NCI-H526 (cell line): Measurements from ENCODE around the gene PLEKHA3.

Experiments
- DNase-seq, 2 experiments: peaks; one replicate each; lab custom pipeline; 2025; lab: John Stamatoyannopoulos, UW

Gene PLEKHA3

DNA sequence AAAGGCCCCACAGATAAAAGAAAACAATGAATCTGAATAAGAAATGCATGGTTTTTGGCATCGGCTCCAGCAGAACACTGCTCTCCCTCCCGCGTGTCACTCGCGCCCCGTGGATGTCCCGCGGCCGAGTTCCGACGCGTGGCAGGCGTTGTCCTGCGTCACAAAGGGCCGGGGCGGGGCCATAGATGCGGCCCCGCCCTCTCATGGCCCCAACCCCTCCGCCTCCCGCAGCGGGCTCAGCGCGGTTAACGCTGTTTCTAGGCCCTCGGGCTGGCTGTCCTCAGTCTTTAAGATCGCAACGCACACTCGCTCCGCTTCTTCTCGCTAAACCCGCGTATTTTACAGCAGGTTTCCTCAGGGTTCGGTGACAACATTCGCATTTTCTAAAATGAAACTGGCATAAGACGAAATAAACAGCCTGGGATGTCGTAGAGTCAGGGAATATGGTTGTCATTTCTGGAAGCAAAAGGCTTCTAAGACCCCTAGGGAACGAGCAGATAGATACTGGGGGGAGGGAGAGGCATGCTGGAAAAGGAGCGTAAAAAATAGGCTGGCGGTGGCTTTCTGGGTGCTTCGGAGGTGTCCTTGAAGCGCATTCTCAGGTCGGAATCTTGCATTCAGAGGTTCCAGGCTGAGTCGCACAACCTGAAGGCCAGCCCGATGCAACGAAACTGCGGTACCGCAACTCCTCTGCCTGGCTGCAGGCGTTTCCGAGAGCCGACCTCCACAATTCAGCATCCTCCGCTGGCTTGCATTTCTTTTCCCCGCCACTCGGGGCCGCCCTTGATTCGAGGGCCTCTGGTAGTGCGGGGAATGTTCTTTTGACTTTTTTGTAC lies 1.6 kb upstream of the PLEKHA3 start, which contains the start of gene FKBP7:
Gene FKBP7 (minus strand): TSS at position 162 of the 836 bp plus-strand sequence. CDS start 101 bp downstream, at position 61.
- peak; percentile 75 to 92 for DNase-seq

DNA sequence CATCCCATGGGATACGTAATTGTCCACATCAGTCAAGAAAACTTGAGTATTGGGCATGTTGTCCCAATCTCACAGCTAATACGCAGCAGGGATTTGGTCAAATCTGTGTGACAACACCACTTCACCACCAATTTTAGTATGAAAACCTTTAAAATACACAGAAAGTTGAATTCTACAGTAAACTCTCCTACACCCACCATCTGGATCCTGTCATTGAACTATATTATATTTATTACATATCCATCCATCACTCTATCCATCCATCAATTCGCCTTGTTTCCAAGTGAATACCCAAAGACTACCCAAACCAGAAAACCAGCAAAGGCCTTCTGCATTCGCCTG lies 1.0 kb upstream of the PLEKHA3 start:
- no peak for DNase-seq

DNA sequence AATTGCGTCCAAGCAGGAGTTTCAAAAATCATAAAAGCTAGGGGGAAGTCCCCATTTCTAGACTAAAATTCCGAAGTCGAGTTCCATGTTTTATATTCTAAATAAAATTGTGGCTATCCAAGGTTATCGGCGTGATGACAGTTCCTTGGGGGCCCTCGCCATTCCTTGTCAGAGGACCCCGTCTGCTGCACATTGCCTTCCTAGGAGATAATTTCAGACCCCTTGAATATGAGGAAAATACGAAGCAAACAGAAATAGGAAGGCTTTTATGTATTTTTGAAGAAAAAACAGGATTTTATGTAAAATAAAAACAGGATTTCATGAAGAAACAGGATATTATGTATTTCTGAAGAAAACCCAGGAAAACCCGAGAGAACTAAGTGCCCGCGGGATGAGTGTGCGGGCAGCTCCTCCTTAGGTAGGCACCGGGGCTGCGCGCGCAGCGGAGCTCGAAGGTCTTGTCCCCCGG lies 465 bp upstream of the PLEKHA3 start:
- peak in 1 of 2 experiments; percentile 24 for DNase-seq

DNA sequence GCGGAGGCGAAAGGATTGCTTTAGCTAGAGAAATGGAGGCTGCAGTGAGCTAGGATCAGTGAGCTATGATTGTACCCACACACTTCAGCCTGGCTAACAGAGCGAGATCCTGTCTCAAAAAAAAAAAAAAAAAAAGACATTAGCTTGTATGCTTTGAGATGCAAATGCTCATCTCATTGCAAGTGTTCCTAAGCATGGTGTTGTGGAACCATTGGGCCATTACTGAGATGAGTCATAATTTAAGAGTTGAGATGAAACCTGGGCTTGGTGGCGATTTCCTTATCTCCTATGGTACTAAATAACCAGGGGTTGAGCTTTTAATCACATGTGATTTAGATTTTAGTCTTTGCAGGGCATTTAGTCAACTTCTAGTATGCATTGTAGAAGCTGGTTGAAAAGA lies 2.2 kb downstream of the PLEKHA3 start:
- peak in 1 of 2 experiments; percentile 45 for DNase-seq

DNA sequence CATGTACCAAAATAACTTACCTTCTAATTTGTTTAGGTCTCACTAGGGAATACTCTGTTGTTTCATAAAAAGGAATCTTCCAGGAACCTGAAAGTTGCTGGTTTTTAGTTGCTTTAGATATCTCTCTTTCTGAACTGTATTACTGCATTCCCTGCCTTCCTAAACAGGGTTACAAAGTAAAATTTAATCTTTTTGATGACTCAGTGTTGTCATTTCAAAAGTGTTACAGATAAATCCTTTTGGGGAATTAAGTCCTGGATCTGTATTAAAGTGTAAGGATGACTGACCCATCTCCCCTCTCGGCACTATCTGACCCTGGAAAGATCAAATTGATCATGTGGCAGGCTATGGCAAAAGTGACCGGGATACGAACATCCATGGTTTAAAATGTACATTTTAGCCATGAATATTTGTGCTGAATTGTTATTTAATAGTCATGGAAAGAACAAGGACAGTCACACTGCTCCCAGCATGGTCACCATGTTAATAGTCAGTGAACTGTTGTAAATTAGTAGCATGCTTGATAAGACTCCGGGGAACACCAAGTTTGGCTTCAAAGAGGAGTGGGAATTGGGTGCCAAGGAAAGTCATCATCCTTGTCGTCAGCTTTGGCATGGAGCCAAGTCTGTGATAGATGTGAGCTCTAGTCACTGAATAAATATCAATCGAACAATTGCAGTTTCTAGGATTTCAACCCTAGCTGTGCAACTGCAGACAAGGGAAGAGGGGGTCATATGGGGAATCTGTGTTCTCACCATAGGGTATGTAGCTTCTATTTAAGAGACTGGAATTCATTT lies 4.2 kb downstream of the PLEKHA3 start:
- DNase-seq = no peak

DNA sequence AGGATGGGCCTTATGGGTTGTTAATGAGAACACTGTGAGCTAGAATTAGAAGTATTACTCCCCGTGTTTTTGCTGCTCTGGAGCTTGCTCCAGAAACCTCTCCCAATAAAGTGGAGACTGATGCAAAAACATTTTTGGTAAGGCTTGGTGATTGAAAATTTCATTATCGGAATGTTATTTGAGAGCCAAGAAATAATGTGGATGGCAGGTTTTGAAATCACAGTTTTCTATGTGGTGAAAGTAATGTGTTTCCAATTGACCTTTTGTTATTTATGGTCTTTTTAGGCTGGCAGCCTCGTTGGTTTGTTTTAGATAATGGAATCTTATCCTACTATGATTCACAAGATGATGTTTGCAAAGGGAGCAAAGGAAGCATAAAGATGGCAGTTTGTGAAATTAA lies 5.1 kb downstream of the PLEKHA3 start:
- DNase-seq = no peak

DNA sequence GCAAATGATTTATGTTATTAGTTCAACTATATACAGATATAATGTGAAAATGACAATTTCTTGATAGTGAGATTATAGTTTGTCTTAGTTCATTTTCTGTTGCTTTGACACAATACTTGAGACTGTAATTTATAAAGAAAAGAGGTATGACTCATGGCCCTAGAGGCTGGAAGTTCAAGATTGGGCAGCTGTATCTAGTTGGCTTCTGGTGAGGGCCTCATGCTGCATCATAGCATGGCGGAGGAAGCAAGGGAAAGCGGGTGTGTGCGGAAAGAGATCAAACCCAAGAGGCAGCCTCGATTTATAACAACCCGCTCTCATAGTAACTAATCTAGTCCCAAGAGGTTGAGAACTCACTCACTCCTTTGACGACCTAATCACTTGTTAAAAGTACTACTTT lies 11.4 kb downstream of the PLEKHA3 start:
- DNase-seq = no peak

DNA sequence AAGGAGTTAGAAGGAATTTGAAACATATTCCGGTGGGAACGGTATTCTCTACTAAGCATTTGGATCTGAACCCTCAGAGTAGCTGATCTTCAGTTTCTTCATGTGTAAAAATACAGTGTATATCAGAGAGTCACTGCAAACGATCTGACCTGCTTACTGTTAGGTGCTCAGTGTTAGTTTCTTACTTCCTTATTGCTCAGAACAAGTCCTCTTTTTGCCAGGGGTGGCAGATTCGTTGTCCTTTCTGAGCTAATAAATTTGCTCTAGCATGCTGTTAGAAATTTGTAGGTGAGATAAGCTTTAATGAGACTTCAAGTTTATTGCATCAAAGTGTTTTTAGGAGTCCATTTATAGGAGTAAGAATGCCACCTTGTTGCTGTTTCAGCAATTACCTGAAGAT lies 15.8 kb downstream of the PLEKHA3 start:
- DNase-seq = no peak

DNA sequence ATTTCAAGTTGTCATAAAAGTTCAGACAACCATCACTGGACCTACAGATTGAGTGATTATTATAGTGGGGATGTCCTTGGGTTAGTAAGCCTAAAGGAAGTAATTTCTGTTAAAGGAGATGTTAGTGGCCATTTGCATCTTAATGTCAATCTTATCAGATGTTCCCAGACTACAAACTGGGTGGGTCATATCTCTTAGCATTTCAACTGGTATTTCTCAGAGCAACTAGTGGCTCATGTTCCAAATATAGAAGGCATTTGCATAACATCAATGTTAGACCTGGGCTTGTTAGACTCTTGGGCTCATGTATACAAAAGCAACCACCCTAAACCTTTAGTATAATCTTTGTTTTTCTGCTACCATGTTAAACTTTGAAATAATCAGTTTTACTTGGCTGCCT lies 17.9 kb downstream of the PLEKHA3 start:
- DNase-seq = peak; percentile 63 to 70

DNA sequence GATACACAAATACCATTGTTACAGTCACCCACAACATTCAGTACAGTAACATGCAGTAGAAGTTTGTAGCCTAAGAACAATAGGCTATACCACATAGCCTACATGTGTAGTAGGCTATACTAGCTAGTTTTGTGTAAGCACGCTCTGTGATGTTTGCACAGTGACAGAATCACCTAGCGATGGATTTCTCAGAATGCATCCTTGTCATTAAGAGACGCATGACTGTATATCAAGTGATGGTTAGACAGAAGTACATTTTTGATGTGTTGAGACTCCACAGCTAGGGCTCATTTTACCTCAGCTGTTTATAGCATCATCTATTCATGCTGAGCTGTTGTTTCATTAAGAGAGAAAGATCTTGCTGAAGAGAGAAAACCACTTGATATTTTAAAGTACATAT lies 19.4 kb downstream of the PLEKHA3 start:
- DNase-seq = no peak

DNA sequence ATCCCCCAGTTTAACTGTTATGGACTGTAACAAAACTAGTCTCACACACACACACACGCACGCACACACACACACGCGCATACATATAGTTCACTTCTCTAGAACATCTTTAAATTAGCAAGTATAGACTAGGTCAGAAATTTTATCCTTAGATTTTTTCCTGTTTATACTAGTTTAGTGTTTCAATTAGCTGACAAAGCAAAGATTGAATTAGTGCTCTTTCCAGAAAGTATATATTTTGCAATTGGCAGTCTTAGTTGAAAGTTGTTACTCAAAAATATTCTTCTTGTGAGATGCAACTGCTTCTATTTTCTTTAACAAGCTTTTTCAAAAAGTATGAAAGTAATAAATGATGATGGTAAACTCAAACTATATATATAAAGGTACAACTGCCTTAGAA lies 22.5 kb downstream of the PLEKHA3 start:
- no peak for DNase-seq

DNA sequence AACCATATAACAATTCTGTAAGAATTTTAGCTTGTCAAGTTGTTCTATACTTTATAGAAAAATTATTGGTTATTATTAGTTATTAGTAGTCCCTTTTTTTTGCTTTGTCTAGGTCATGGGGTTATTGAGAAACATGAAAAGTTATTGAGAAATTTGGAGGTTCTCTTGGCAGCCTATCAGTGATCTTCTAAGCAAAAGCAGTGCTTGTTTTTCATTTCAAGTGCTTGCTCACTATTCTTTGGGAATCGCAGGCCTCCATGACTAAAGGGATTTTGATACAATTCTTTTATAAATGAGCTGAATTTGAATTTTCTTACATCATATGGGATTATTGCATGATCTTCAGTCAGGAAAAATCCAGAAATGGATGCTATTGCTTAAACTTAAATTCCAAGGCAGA lies 25.8 kb downstream of the PLEKHA3 start:
- DNase-seq = no peak

DNA sequence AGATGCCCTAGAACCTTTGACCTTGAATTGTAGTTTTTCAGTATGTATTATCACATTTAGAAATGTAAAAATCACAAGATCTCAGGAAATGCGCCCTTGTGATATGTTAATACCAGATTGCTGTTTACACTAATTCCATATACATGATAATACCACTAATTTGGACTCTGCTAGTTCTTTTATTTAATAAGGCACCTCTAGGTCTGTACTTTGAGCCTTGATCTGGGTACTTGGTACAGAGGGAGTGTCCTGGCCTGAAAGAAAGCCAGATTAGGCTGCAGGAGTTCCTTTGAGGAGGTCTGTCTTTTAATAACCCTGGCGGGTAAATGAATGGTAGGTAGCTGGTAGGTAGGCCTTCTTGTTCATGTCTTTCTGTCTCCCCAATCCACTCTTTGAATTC lies 26.3 kb downstream of the PLEKHA3 start:
- DNase-seq = no peak

DNA sequence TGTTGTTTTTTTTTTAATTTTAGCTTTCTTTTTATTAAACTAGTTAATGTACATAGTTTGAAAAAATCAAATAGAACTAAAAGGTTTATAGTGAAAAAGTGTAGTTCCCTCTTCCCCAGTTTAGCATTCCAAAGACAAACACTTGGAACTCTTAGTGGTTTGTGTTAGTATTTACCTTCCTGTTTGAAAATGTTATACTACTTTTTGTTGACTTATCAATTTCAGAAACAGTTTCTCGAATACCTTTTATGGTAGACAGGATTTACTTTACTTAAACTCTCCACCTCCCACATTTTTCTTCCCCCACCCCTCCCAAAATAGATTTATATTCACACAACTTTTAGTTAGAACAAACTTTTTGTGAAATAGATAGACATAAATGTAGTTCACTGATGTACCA lies 26.7 kb downstream of the PLEKHA3 start:
- DNase-seq = no peak

DNA sequence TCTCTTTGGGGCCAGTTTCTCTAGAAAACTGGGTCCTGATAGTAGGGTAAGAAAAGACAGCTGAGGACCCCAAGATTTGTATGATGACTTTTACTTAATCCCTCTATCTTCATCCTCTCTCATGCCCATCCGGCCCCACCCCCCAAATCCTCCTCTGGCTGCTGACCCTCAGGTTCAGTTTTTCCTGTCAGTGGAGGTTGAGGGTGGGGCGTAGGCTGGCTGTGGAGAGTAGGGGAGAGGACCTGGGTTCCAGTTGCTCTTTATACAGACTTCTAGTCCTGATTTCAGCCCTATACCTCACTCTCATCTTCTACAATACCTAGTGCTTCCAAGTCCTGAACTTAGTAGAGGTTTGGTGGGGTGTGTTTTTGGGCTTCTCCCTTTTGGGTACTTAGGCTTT lies 28.4 kb downstream of the PLEKHA3 start:
- DNase-seq = no peak

DNA sequence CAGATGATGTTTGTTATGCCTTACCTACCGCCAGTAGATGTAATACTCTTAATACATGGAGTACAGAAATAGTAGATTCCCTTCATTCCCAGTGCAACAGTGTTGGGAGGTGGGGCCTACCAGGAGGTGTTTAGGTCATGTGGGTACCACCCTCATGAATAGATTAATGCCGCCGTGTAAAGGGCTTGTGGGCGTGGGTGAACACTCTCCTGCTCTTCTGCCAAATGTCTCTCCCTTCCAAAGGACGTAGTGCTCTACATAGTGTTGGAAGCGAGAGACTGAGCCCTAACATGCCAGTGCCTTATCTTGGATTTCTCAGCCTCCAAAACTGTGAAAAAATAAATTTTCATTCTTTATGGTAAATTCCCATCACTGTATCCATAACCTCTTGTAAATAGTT lies 30.1 kb downstream of the PLEKHA3 start:
- no peak for DNase-seq

DNA sequence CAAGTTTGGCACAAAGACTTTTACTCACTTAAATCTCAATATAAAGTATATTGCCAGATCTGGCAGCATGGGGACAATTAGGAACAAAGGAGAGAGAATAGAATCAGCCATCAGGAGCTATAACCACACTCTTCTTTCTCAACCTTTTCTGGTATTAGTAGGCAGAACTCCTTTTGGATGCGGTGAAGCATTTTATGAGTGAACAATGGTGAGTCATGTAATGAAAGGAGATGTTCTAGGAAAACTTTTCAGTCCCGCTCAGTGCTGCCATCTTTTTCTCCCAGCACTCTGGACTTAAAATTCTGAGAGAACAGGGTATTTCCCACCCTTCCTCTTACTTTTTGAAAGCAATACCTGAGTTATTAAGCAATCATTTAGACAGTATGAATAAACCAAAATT lies 32.2 kb downstream of the PLEKHA3 start:
- no peak for DNase-seq

DNA sequence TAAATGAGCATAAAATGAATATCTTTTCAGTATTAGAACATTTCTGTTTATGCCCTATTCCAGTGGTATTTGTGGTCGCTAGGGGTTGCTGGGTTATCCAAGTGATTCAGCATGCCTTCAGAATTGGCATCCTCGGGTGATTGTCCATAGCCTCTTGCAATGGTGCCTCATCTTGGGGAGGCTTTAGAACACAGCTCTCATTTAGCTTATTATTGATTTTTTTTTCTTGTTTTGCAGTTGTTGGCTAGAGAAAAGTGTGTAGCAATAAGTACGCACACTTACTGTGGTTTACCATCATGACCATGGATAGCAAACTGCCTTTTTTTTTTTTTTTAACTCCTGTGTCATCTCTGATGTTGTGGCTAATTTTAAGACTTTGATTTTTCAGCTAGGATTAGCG lies 33.6 kb downstream of the PLEKHA3 start:
- DNase-seq = no peak

DNA sequence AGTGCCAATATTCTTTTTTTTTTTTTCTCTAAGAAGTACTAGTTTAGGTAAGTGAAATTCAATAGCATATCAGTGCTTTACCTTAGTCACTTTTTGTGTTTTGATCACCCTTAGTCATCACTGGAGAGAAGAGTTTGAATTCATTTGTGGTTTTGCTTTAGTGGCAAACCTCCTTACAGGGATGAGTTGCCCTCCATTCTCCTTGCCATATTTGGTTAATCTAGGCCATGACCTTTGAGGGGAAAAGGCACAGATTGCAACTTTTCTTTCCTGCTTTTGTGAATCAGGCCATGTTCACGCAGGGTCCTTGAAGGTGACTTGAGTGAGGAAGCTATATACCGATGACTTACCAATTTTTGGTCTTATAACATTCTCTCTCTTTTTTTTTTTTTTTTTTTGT lies 34.4 kb downstream of the PLEKHA3 start:
- DNase-seq = no peak

DNA sequence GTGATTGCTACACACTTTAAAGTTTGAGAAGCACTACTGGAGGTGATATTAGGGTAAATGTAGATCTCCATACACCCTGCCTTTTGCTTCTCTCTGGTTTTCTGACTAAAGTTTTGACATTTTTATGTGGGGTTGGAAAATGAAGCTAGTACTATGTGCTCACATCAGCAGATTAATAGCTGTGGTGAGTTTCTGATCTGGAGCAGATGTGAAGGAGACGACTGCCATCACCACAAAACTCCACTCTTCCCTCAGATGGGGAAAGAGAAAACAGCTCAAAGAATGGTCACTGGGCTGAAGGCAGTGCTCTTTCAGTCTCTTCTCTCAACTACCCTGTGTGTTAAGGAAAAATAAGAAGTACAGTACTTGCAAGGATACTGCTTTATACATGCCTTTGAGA lies 37.2 kb downstream of the PLEKHA3 start:
- DNase-seq = no peak

DNA sequence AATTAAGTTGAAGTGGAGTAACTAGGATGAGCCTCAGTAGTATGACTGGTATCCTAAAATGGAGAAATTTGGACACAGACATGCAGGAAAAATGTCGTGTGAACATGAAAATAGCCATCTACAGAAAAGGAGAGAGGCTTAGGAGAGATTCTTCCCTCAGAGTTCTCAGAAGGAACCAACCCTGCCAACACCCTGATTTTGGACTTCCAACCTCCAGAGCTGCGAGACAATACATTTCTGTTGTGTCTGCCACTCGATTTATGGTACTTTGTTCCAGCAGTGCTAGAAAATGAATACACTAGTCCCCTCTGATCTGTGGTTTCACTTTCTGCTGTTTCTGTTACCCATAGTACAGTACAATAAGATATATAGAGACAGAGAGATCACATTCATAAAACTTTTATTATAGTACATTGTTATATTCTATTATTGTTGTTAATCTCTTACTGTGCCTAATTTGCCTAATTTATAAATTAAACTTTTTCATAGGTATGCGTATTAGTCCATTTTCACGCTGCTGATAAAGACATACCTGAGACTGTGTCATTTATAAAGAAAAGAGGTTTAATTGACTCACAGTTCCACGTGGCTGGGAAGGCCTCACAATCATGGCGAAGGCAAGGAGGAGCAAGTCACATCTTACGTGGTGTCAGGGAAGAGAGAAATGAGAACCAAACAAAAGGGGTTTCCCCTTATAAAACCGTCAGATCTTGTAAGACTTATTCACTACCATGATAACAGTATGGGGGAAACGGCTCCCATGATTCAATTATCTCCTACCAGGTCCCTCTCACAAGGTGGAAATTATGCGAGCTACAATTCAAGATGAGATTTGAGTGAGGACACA lies 41.3 kb downstream of the PLEKHA3 start:
- DNase-seq = no peak

DNA sequence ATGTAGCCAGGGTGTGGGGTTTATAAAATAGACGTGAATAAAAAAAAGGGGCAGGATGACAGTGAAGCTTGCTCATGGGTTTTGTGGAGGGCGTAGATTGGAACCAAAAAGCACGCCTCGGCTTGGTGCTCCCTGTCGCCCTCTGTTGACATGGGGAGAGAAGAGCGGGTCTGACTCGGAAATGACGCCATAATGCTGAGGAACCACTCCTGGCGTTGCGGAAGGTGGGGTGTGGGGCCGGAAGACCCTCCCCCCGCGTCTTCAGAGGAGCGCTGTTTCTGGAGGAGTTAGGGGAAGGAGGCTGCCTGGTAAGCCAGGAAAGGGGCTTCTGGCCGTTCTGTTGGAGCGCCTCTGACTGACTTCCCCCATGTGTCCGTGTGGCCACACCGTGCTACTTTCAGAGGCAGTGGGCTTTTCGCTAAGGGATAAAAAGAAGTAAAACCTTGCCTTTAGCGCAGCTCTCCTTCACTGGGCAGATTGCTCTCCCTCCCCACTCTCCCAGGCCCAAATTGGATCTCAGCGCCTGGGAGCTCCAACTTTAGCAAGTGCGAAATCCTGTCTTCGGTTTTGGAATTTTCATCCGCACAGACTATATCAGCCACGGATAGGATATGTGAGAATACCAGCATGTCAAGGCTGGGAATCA lies 42.8 kb downstream of the PLEKHA3 start:
- DNase-seq = peak; percentile 62 to 83
